GM18873 (cell line): ENCODE results near the gene ZSWIM3.

ENCODE experiments used
- ATAC-seq: cut with Tn5 transposase; IDR thresholded peaks from one replicate; pipeline ENCODE4 v1.9.1; 2021; ENCODE audit warnings: mild to moderate bottlenecking, moderate library complexity, moderate number of reproducible peaks; ENCODE audit not compliant: unreplicated experiment, low FRiP score

The ZSWIM3 gene

DNA sequence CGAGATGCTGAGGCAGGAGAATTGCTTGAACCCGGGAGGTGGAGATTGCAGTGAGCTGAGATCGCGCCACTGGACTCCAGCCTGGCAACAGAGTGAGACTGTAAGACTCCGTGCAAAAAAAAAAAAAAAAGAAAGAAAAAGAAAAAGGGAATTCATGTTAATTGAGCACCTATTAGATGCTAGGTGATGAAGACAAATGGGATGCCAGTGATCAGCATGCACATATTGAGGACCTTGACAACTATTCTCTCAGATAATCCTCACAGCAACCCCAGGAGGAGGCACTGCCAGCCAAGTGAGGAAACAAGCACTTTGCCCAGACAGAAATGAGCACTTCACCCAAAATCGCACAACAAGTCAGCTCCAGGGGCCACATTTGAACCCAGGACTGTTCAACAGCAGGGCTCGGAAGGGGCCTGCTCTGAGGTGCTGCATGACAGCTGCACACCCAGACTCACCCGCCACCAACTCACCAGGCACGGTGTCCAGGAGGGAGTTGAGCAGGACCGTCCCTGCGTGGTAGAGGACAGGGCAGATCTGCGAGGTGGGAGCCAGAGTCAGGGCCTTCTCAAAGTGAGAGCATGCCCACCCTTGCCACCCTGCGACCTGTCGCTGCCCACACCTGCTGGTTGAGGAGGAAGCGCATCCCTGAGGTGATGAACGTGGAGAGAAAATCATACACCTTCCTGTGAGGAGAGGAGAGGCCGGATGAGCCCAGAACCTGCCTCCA lies 50.0 kb downstream of the ZSWIM3 start:
- no peak for ATAC-seq

DNA sequence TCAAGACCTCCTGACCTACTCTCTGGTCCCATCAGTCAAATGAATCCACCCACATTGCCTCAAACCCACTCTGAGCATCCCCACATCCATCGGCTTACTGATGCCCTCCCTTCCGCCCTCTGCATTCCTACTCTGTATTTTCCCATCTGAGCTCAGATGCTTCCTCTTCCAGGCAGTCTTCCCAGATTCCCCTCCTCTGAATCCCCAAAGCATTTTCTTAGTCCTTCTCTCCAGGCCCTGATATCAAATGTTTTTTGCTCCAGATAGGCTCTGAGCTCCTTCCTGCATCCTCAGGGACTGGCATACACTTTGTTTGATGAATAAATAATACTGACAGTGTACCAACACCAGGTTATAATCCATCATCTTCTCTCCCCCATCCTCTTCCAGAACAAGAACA lies 50.7 kb downstream of the ZSWIM3 start:
- no peak for ATAC-seq

DNA sequence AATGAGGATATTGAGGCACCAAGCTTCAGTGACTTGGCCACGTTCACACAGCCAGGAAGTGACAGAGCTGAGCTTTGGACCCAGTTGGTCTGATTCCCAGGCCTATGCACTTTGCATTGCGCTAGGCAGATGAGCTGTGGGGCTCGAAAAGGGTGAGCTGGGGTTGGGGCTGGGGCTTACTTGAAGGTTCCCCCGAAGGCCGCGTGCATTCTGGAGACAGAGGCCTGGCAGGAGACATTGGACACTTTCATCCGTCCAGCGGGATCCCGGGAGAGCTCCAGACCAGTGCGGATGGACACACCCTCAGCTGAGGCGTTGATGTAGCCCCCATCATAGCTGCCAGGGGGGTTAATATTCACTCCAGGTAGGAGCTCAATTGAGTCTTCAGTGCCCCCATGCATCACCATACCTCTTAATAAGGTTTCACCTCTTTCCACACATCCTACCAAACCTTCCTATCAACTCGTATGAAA lies 52.0 kb downstream of the ZSWIM3 start:
- no peak for ATAC-seq

DNA sequence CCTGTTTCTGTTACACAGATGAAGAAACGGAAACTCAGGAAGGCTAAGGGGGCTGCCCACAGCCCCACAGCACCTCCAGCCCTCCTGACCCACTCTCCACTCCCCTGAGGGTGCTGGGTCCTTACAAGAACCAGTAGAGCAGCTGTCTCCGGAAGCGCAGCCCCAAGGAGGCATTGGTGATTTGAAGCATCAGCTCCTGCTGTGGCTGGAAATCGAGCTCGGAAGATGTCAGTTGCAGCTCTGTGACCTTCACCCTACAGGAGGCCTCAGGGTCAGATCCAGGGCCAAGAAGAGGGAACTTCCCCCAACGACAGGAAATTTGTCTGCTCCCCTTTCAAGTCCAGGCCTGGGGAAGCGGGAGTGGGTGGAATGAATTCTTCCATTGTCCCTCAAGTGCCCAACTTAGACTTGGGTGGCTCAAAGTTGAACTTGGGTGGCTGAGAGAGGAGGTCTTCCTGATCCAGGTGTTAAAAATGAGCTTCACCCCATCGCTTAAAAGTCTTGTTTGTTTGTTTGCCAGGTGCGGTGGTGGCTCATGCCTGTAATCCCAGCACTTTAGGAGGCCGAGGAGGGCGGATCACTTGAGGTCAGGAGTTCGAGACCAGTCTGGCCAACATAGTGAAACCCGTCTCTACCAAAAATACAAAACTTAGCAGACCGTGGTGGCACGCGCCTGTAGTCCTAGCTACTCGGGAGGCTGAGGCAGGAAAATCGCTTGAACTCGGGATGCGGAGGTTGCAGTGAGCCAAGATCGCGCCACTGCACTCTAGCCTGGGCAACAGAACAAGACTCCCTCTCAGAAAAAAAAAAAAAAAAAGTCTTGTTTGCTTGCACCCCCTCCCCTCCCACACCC lies 52.6 kb downstream of the ZSWIM3 start:
- no peak for ATAC-seq

DNA sequence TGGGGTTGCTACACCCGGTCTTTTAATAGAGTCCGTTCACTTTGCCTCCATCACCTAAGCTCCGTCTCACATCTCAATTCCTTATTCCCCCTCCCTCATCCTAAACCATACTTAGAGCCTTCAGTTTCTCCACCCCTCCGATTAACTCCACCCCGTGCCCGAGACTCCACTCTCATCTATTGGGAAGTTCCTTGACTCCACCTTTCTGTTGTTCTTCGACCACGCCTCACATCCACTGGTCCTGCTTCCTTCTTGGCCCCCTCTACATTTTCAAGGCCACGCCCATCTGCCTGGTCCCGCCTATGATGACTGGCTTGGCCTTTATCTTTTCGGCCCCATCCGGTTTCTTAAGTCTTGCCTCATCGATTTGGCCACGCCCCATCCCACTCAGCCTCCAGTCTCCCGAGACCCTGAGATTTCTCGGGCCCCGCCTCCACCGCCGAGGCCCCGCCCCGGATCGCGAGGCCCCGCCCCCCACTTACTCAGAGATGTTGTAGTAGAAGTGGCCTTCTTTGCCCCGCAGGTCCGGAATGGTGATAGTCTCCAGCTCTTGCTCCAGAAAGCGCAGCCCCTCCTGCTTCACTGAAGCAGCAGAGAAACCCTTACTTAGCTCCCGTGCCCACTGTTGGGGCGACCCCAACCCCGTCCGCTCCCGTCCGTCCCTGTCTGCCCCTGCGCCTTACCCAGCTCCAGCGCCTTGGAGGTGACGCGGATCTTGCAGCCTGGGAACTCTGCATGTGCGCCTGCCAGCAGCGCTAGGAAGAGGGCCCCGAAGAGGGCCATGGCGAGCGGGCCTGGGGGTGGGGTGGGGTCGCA lies 53.5 kb downstream of the ZSWIM3 start:
- peak; percentile 88 for ATAC-seq

DNA sequence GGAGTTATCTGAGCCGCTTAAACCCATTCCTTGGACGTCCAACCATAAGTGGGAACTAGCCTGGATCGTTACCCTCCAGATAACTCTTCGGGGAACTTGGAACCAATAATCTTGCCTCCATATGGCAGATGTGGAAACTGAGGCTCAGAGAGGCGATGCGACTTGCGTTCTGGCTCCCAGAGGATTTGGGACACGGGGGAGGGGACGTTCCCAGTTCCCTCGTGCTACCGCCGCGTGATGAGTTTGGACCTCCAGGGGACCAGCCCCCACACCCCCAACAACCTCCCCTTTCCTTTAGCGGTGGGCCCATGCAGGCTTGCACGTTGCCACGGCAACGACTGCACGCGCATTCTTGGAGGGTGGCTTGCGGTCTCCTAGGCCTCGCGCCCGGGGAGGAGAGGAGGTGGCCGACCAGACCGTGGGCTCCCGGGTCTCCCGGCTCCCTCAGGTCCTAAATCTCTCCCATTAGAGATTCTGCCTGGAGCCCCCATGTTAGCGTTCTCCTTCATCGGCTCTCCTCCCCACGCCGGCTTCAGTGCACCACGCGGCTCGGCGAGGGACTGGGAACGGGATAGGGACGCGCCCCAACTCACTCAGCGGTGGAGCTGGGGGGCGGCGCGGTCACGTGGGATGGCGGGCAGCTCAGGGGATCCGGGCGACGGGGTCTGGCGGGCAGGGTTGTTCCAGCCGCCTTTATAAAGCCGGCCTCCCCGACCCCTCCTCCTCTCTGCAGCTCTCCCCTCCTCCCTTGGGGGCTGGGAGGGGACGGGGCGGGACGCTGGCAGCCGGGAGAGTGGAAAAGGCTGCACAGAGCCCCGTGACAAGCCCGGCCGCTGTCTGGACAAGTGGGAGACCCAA lies 54.3 kb downstream of the ZSWIM3 start, which contains the start of gene PLTP:
Gene PLTP (minus strand): TSS at position 670 of the 858 bp plus-strand sequence. CDS start 703 bp downstream, outside the sequence.
- no peak for ATAC-seq

DNA sequence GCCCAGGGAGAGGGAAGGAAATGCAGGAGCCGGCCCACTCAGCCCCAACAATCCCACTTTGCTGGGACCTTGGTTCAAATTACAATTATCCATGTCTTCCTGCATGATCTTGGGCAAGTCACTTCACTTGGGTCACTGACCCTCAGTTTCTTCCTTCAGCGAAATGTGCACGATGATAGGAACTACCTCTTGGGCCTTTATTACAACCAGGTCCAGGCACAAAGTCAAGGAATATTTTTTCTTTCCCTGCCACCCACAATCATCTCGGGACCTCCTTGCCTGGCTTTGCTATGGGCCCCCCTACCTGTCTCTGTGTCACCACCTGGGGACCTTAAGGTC lies 54.9 kb downstream of the ZSWIM3 start:
- ATAC-seq = no peak

DNA sequence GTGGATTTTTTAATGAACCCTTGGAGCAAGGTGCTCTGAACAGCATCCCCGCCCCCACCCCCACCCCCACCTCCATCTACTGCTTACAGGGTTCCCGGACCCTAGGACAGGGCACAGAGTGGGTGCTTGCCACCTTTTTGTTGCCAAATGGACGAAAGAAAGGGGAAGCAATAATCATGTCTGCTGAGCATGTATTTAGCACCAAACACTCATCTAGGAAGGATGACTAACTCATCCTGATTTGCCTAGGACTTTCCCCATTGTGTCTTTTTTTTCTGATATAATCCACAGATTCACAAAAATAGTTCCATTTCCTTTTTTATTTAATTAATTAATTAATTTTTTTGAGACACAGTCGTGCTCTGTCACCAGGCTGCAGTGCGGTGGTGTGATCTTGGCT lies 55.7 kb downstream of the ZSWIM3 start:
- no peak for ATAC-seq

DNA sequence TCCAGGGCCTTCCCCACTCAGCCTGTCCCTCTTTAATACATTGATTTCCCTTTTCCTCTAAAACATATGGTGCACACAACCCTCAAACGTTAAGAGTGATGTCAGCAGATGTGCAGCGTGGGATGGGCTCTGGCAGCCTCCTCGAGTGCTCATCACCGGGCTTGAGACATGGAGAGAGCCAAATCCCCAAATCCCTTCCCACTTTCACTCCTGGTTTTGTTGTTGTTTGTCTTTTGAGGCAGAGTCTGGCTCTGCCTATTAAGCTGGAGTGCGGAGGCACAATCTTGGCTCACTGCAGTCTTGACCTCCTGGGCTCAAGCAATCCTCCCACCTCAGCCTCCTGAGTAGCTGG lies 60.4 kb downstream of the ZSWIM3 start:
- no peak for ATAC-seq

DNA sequence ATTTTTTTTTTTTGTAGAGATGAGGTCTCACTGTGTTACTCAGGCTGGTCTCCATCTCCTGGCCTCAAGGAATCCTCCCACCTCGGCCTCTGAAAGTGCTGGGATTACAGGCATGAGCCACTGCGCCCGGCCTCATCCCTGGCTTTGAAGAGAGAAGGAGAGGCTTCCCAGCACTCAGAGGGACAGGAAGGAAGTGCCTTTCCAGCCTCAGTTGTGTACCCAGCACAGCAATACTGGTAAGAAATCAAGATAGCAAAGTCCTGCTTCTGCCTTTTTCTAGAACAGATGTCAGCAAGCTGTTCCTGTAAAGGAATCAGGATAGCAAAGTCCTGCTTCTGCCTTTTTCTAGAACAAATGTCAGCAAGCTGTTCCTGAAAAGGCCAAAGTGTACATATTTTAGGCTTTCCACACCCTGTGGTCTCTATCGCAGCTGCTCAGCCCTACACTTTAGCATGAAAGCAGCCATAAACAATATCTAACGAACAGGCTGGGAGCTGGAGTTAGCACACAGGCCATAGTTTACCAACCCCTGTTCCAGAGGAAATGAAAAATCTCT lies 60.8 kb downstream of the ZSWIM3 start:
- ATAC-seq = no peak

DNA sequence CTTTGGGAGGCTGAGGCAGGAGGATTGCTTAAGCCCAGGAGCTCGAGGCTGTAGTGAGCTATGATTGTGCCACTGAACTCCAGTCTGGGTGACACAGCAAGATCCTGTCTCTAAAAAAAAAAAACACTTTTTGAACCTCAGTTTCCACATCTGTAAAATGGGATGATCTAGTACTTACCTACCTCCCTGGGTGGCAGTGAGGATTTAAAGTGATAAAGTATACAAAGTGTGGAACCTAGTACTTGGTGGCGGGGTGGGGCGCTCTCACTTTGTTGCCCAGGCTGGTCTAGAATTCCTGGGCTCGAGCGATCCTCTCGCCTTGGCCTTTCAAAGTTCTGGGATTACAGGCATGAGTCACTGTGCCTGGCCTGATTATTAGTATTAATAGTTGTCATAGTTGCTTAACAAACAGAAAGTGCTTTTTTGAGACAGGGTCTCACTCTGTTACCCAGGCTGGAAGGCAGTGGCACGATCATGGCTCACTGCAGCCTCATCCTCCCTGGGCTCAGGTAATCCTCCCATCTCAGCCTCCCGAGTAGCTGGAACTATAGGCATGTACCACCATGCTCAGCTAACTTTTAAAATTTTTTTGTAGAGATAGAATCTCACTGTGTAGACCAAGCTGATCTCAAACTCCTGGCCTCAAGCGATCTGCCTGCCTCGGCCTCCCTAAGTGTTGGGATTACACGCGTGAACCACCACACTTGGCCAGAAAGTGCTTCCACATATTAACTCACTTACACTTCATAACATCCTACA lies 61.5 kb downstream of the ZSWIM3 start:
- ATAC-seq = no peak

DNA sequence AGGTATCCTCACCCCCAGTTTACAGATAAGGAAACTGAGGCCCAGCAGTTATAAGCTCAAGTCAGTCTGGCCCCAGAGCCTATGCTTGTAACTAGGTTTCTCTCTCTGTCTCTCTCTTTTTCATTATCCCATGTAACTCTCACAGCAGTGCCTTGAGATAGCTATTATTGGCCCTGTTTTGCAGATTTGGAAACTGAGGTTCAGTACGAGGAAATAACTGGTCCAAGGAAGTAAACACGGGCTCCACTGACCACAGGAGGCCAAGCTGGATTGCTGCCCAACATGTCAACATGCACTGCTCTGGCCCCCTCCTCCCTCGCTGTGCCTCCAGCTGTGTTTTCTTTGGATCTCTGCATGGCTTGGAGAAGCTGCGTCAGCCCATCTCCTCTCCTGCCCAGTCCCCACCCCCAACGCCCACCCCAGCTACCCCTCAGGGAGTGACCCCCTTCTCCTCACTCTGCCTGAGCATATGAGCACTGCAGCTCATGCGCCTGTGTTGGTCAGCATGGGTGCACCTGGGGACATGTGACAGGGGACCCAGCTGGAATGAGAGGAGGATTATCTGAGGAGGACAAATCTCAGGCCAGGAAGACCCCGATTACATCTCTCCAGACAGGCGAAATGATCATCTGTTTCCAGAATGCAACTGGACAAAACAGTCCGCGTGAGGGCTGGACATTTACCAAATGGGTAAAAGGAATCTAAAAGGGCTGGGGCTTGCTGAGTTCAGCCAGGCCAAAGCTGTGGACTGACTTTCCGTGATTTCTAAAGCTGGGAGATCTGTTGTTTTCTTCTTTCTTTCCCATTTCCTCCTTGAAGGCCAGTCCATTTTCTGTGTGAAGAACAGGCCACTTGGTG lies 62.4 kb downstream of the ZSWIM3 start:
- ATAC-seq = no peak

DNA sequence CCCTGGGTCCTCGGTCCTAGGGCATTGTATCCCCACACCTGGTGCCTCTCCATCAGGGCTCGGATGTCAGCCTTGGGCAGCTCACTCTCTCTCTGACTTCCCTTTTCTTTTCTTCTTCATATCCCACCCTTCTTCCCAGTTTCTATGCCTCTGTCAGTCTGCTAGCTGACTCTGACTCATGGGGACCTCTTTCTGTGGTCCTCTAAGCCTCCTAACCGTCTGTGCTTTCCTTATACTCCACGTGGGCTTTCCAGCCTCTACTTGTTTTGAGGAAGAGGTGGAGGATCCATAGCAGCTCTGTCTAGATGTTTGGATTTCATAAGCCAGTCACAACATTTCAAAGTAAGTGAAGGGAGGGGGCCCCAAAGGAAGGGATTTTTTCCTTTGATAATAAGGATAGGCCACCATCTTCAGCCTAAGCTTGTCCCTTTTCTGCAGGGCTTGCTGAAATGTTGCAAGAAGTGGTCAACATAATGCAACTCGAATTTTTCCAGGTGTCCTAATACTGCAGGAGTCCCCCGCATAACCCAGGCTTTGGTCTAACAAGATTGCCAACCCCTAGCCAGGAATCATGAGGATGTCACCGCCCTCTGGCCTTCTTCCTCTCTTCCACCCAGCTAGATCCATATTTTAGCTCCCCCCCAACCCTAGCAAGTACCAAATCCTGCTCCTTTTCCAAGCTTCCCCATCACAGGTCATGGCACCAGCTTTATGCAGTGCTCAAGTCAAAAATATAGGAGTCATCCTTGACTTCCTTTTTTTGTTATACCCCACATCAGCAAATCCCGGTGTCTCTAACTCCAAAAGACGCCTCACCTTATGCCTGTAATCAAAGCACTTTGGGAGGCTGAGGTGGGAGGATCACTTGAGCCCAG lies 63.3 kb downstream of the ZSWIM3 start:
- no peak for ATAC-seq

DNA sequence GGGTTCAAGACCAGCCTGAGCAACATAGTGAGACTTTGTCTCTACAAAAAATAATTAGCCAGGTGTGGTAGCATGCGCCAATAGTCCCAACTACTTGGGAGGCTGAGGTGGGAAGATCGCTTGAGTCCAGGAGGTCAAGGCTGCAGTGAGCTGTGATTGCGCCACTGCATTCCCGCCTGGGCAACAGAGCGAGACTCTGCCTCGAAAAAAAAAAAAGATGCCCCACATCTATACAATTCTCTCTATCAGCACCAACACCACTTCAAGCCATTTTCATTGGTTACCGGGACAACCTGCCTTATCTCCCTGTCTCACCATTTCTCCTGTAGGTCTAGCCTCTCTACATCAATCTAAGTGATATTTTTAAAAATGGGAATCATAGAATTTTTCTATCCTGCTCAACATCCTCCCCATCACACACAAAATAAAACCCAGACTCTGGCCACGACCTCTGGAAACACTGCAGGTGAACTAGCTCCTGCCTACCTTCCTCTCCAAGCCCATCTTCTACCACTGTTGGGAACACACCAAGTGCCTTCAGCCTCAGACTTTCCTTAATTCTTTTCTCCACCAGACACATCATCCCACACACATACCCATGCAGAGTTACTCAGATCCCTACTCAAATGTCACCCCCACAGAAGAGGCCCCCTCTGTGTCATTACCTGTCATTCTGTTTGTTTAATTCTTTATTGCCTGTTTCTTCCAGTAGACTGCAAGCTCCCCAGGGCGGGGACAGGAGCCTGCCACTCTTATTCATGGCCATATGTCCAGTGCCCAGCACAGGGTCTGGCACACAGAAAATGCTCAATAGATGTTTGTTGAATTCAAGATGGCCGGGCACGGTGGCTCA lies 64.1 kb downstream of the ZSWIM3 start:
- ATAC-seq = no peak

DNA sequence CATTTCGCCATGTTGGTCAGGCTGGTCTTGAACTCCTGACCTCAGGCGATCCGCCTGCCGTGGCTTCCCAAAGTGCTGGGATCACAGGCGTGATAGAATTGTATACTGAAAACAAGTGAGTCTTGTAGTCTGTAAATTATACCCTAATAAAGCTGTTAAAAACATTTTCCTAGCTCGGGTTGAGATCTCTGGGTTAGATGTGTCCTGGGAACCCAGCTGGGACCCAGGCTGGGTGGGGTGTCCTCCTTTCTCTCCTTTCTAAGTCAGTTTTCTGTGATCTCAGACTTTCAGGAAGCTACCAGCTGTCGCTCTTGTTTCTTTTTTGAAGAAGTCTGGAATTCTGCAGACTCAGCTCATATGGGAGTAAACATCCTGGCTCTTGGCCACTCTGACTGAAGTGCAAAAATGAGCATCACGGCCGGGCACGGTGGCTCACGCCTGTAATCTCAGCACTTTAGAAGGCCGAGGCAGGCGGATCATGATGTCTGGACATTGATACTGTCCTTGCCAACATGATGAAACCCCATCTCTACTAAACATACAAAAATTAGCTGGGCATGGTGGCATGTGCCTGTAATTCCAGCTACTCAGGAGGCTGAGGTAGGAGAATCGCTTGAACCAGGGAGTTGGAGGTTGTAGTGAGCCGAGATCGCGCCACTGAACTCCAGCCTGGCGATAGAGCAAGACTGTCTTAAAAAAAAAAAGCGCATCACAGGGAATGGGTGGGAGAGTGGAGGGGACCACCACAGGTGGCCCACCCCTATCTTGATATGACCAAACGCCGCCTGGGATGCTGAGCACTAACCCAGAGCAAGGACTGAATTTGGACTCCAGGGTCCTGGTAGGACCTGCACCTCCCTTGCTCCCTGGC lies 67.2 kb downstream of the ZSWIM3 start:
- no peak for ATAC-seq
